Glutamatergic neuron (in vitro differentiated cells): ENCODE data around the gene PTPRN2. TPM values are rescaled to one million over a fixed set of nuclear protein-coding genes. Genes with fewer than 3 reads are reported as not detected.

Experiments
- DNase-seq: peaks from one replicate; pipeline ENCODE4 v3.0.0; 2022
- H3K27ac Mint-ChIP-seq: one replicate; pipeline ENCODE4 v1.8.0; 2020; ENCODE audit warnings: mild to moderate bottlenecking, mixed read lengths, inconsistent platforms; ENCODE audit not compliant: unreplicated experiment
- H3K27me3 Mint-ChIP-seq: one replicate; pipeline ENCODE4 v1.8.0; 2020; ENCODE audit warnings: mild to moderate bottlenecking, moderate library complexity, mixed read lengths, inconsistent platforms; ENCODE audit not compliant: unreplicated experiment
- H3K36me3 Mint-ChIP-seq: one replicate; pipeline ENCODE4 v1.8.0; 2020; ENCODE audit warnings: mild to moderate bottlenecking, mixed read lengths, inconsistent platforms; ENCODE audit not compliant: unreplicated experiment
- H3K4me1 Mint-ChIP-seq: one replicate; pipeline ENCODE4 v1.8.0; 2020; ENCODE audit warnings: mild to moderate bottlenecking, low read depth, mixed read lengths, inconsistent platforms; ENCODE audit not compliant: unreplicated experiment
- H3K4me3 Mint-ChIP-seq: one replicate; pipeline ENCODE4 v1.8.0; 2020; ENCODE audit warnings: mild to moderate bottlenecking, mixed read lengths, inconsistent platforms; ENCODE audit not compliant: unreplicated experiment
- H3K9me3 Mint-ChIP-seq: one replicate; pipeline ENCODE4 v1.8.0; 2020; ENCODE audit warnings: mild to moderate bottlenecking, moderate library complexity, mixed read lengths, inconsistent platforms; ENCODE audit not compliant: unreplicated experiment
- CTCF ChIP-seq: fragments of 200-600 bp; sonication (generic); IDR thresholded peaks from one replicate; pipeline ENCODE4 v1.5.0; 2021; ENCODE audit not compliant: partially characterized antibody, unreplicated experiment
- total RNA-seq: library from RNA; stranded (reverse); fragmentation: NEBNext Ultra II Directional; extraction: Animal tissue kit (Norgen Biotek cat#: 25700); gene quantifications from one replicate; pipeline ENCODE4 v1.2.1, GENCODE V29; 2021; ENCODE audit not compliant: unreplicated experiment

The PTPRN2 gene
- total RNA-seq, 1 donor from 2014 or later: 49.0 TPM

- H3K4me1 Mint-ChIP-seq: peaks cover 25% of the 10 kb centered on the region
- H3K27ac Mint-ChIP-seq: no peak overlapping the region
- no peak for DNase-seq
Measured at GRCh38 chr7:158468181-158468580, 119.4 kb downstream of the PTPRN2 start.

GRCh38 chr7:158467562-158467961 lies 120.1 kb downstream of the PTPRN2 start:
- H3K4me3 Mint-ChIP-seq: no peak overlapping the region
- peaks cover 13% of the 10 kb centered on the region for H3K36me3 Mint-ChIP-seq
- H3K27me3 Mint-ChIP-seq: peaks cover 2% of the 10 kb centered on the region
- no peak for DNase-seq
- no peak overlapping the region for H3K27ac Mint-ChIP-seq
- H3K4me1 Mint-ChIP-seq: peaks cover 19% of the 10 kb centered on the region
- no peak for TF ChIP-seq CTCF
- peaks cover 10% of the 10 kb centered on the region for H3K9me3 Mint-ChIP-seq

More at GRCh38 chr7:158468181-158468580, 119.4 kb downstream of the PTPRN2 start:
- H3K27me3 Mint-ChIP-seq: peaks cover 3% of the 10 kb centered on the region
- TF ChIP-seq CTCF: no peak
- peaks cover 10% of the 10 kb centered on the region for H3K9me3 Mint-ChIP-seq
- H3K4me3 Mint-ChIP-seq: no peak overlapping the region
- H3K36me3 Mint-ChIP-seq: peaks cover 11% of the 10 kb centered on the region

GRCh38 chr7:158463317-158463716 lies 124.3 kb downstream of the PTPRN2 start:
- DNase-seq: no peak
- no peak for TF ChIP-seq CTCF
- Mint-ChIP-seq H3K4me1 (peaks cover 6% of the 10 kb centered on the region), H3K27ac (no peak overlapping the region), H3K9me3 (peaks cover 15% of the 10 kb centered on the region), H3K27me3 (peaks cover 4% of the 10 kb centered on the region), H3K36me3 (peaks cover 18% of the 10 kb centered on the region), H3K4me3 (no peak overlapping the region)

DNA sequence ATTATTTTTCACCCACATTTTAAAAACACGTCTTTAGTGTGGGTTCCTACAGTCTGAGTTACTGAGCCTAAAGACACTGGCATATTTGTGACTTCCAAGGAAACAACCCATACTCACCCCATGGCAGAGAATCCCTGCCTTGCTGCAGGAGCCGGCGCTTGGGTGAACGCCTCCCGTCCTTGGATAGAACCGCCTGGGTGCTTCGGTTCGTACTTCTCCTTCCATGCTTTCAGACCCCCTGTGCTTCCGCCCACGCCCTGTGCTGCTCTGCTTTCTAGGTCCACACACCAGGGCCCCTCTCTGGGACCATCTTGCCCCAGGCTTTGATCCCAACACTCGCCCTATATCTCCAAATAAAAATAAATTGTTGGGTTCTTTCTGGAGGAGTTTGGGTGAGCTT lies 125.8 kb downstream of the PTPRN2 start:
- Mint-ChIP-seq H3K27ac (no peak overlapping the region), H3K36me3 (peaks cover 22% of the 10 kb centered on the region), H3K4me1 (peaks cover 9% of the 10 kb centered on the region), H3K27me3 (peaks cover 5% of the 10 kb centered on the region), H3K9me3 (peaks cover 18% of the 10 kb centered on the region), H3K4me3 (no peak overlapping the region)
- DNase-seq: no peak
- no peak for TF ChIP-seq CTCF

DNA sequence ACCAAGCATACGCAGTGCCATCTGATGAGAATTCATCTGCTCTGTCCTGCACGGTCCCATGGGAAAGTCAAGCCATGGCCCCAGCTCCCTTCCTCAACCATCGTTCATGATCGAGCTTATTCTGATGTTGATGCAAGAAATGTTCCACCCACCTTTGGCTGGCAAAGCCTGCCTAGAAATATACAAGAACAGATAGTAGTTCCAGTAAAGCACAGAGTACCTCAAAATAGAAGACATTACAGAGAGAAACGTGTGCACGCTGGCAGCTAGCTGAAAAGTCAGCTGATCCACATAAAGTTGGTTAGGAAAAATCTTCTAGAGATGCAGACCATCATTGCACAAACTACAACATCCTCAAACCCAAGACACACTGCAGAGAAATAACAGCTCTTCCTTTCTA lies 127.0 kb downstream of the PTPRN2 start:
- Mint-ChIP-seq H3K27me3 (peaks cover 5% of the 10 kb centered on the region), H3K9me3 (peaks cover 18% of the 10 kb centered on the region), H3K27ac (no peak overlapping the region), H3K4me3 (no peak overlapping the region), H3K36me3 (peaks cover 26% of the 10 kb centered on the region), H3K4me1 (peaks cover 9% of the 10 kb centered on the region)
- TF ChIP-seq CTCF: no peak
- no peak for DNase-seq
